Epithelial cell of umbilical artery (primary cell): ENCODE data around the gene TOPAZ1. TPM values are rescaled to one million over a fixed set of nuclear protein-coding genes. Genes with fewer than 3 reads are reported as not detected.

Experiments used
- total RNA-seq: library from RNA; depleted of rRNA; stranded (reverse); fragments of >200 nt; gene quantifications from 2 replicates; pipeline ENCODE4 v1.2.3, GENCODE V29; 2014

TOPAZ1 gene
- not detected in 2 replicates for total RNA-seq

DNA sequence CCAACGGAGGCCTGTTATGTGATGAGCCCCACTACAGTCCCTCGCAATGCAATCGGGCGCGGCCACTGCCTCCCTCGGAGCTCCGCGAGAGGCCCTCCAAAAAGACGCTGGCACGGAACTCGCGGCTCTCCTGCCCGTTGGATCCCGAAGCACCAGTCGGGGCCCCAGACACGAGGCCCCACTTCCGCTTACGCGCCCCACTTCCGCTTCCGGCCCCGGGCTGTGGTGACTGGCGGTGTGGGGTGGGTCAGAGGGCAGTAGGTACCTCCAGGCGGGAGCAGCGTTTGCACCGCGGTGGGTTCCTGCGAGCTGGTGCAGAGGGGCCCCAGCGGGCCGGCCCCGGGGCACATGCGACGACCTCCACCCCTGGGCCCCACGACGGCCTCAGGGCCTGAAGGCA lies at the start of gene TOPAZ1:
Gene TOPAZ1, plus strand, starts transcription at position 181 of the 400 bp plus-strand sequence. Its CDS starts 168 bp downstream, at position 349.

GRCh38 chr3:44338010-44338827 lies 96.5 kb downstream of the TOPAZ1 start, which contains the start of gene TCAIM:
TSS of gene TCAIM (plus strand) at chr3:44338766. CDS start at chr3:44354783, 16,017 bp downstream.

Other genes starting within 250 kb of the TOPAZ1 start
- gene TCAIM, start 96.9 kb downstream of the TOPAZ1 start, total RNA-seq: 23.7 and 26.3 TPM in 2 replicates
- gene ZNF445, start 235.8 kb downstream of the TOPAZ1 start, total RNA-seq: 5.2 and 9.4 TPM in 2 replicates